Lung (tissue), 12 donors: ENCODE measurements around the gene RMDN2. TPM values are rescaled to one million over a fixed set of nuclear protein-coding genes. Genes with fewer than 3 reads are reported as not detected.

Source experiments
- ATAC-seq: fragments of 200-7000 bp; cut with Tn5 transposase; one replicate; pipeline ENCODE4 v1.9.1; 2020; ENCODE audit warnings: moderate number of reproducible peaks; ENCODE audit not compliant: insufficient read depth, low FRiP score
- DNase-seq, 3 donors: peaks; one replicate each; pipeline ENCODE4 v3.0.0-alpha.2; 2013 to 2017
- H3K27ac ChIP-seq, 2 donors: one replicate each; pipeline ENCODE4 v1.5.1; 2013; ENCODE audit warnings: mild to moderate bottlenecking in 2 of 2, moderate library complexity in 2 of 2, control low read depth in 1 of 2, inconsistent platforms in 1 of 2, low read depth in 1 of 2, low read length in 1 of 2
- H3K27me3 ChIP-seq, 3 donors: one replicate each; pipeline ENCODE4 v1.5.1; 2013; ENCODE audit warnings: low read length in 2 of 3; ENCODE audit not compliant: control insufficient read depth in 3 of 3, insufficient read depth in 3 of 3
- H3K36me3 ChIP-seq, 4 donors: one replicate each; pipeline ENCODE4 v1.5.1; 2013; ENCODE audit warnings: low read length in 4 of 4, mild to moderate bottlenecking in 1 of 4, moderate library complexity in 1 of 4; ENCODE audit not compliant: control insufficient read depth in 4 of 4, insufficient read depth in 4 of 4
- H3K4me1 ChIP-seq, 5 donors: one replicate each; pipeline ENCODE4 v1.5.1; 2013; ENCODE audit warnings: low read length in 5 of 5, mild to moderate bottlenecking in 2 of 5, moderate library complexity in 1 of 5; ENCODE audit not compliant: control insufficient read depth in 5 of 5, insufficient read depth in 5 of 5
- H3K4me3 ChIP-seq: one replicate; pipeline ENCODE4 v1.5.1; 2013; ENCODE audit warnings: mild to moderate bottlenecking, control low read depth, moderate library complexity
- H3K9ac ChIP-seq, 2 donors: one replicate each; pipeline ENCODE4 v1.5.1; 2013; ENCODE audit warnings: low read length in 2 of 2, control low read depth in 1 of 2; ENCODE audit not compliant: insufficient read depth in 1 of 2
- H3K9me3 ChIP-seq, 4 donors: one replicate each; pipeline ENCODE4 v1.5.1; 2013; ENCODE audit warnings: low read length in 3 of 4, mild to moderate bottlenecking in 1 of 4, moderate library complexity in 1 of 4; ENCODE audit not compliant: control insufficient read depth in 4 of 4, insufficient read depth in 3 of 4
- WGBS, 2 donors: extraction: QIAGEN DNeasy Blood & Tissue Kit; methylation state at CpG; one replicate each; pipeline ENCODE4 v1.1.7; 2013; 5-methylcytosine and 5-hydroxymethylcytosine counted together
- polyA plus RNA-seq, 2 donors: library from polyadenylated mRNA; stranded (reverse); fragments of 200-250 nt; gene quantifications; one replicate each; pipeline ENCODE4 v1.2.1, GENCODE V29; 2013
- total RNA-seq, 2 donors: library from RNA; depleted of rRNA in 1 of 2; stranded (reverse); fragments of >200 nt in 1 of 2; gene quantifications; one replicate each; pipeline ENCODE4 v1.2.1, GENCODE V29; 2014 to 2021
- TF ChIP-seq, protein P1 (sequence below): IDR thresholded peaks from 2 replicates; pipeline ENCODE4 v1.5.1; 2012; ENCODE audit warnings: mild to moderate bottlenecking; ENCODE audit errors: control extremely low read depth, extremely low read depth
- donor health status: control.
- donor health status: control.
- donor health status: Bipolar disorder and iron deficiency.
- donor health status: healthy.
- donor health status: DM: yes; HTN: yes; CAD: no.

The RMDN2 gene
- total and polyA plus RNA-seq, 4 donors: 7.7 to 37.9 (median 18.3) TPM

DNA sequence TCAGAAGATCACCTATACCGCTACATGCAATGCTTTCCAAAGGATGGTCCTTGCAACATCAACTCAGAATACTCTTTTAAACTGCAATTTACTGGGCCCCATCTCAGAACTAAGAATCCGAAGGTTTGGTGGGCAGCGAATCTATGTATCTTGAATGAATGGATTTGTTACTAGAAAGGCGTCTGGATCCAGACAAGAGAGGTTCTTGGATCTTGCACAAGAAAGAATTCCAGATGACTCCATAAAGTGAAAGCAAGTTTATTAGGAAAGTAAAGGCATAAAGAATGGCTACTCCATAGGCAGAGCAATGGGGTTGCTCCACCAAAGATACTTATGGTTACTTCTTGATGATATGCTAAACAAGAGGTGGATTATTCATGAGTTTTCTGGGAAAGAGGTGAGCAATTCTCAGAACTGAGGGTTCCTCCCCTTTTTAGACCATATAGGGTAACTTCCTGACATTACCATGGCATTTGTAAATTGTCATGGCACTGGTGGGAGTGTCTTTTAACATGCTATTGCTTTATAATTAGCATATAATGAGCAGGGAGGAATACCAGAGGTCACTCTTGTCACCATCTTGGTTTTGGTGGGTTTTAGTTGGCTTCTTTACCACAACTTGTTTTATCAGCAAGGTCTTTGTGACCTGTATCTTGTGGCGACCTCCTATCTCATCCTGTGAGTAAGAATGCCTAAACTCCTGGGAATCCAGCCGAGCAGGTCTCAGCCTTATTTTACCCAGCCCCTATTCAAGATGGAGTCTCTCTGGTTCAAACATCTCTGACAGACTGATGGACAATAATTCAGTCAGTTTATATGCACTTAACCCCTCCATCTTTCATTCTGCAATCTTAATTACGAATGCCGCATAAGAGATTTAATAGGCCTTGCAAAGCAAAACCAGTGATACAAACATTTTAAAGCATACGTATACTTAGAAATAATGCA is 7.5 kb upstream of the RMDN2 start:
- ATAC-seq (no peak), DNase-seq (no peak)
- Histone ChIP-seq H3K9ac (no peak overlapping the region), H3K36me3 (no peaks in the 10 kb centered on the region), H3K4me1 (peaks cover 1 to 42% (median 18%) of the 10 kb centered on the region in 5 donors), H3K9me3 (no peaks in the 10 kb centered on the region), H3K27me3 (no peaks in the 10 kb centered on the region), H3K27ac (peak overlapping the region in 1 of 2 donors; percentile 22), H3K4me3 (no peak overlapping the region)
- TF ChIP-seq, protein P1, sequence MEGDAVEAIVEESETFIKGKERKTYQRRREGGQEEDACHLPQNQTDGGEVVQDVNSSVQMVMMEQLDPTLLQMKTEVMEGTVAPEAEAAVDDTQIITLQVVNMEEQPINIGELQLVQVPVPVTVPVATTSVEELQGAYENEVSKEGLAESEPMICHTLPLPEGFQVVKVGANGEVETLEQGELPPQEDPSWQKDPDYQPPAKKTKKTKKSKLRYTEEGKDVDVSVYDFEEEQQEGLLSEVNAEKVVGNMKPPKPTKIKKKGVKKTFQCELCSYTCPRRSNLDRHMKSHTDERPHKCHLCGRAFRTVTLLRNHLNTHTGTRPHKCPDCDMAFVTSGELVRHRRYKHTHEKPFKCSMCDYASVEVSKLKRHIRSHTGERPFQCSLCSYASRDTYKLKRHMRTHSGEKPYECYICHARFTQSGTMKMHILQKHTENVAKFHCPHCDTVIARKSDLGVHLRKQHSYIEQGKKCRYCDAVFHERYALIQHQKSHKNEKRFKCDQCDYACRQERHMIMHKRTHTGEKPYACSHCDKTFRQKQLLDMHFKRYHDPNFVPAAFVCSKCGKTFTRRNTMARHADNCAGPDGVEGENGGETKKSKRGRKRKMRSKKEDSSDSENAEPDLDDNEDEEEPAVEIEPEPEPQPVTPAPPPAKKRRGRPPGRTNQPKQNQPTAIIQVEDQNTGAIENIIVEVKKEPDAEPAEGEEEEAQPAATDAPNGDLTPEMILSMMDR: no peak
- WGBS, 2 donors: 94 to 97% methylated on average over 9 of the region's 9 CpGs

GRCh38 chr2:37918742-37919186 is 6.3 kb upstream of the RMDN2 start:
- TF ChIP-seq, protein P1: no peak
- Histone ChIP-seq H3K9ac (no peak overlapping the region), H3K27me3 (no peaks in the 10 kb centered on the region), H3K9me3 (no peaks in the 10 kb centered on the region), H3K27ac (no peak overlapping the region), H3K4me3 (no peak overlapping the region), H3K36me3 (no peaks in the 10 kb centered on the region), H3K4me1 (peaks cover 1 to 42% (median 18%) of the 10 kb centered on the region in 5 donors)
- ATAC-seq (no peak), DNase-seq (peak in 2 of 3 donors; percentile 23 to 37)

DNA sequence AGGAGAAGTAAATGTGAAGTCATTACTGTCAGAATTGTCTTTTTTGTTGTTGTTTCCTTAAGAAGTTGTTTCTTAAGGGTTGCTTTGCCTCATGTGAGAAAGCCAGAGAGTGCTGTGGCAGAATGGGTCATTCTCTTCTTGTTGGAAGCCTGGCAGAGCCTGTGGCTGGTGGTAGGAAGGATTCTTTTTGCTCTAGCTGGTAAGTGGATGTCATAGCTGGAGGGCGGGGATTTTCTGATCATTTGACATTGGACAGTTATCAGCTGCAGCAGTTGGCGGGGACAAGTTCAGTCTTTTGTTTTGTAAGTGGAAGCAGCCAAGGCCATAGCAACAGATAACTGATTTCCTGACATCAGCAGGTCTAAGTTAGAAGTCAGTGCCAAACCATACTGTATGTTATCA is 5.5 kb upstream of the RMDN2 start:
- ATAC-seq: no peak
- no peaks in the 10 kb centered on the region for H3K9me3 ChIP-seq
- TF ChIP-seq, protein P1: no peak
- H3K36me3 ChIP-seq: no peaks in the 10 kb centered on the region
- 70 to 86% methylated on average over 2 of the region's 2 CpGs for WGBS, 2 donors
- DNase-seq: peak; percentile 83 to 93 (median 85)
- H3K4me1 ChIP-seq: peaks cover 1 to 44% (median 18%) of the 10 kb centered on the region in 5 donors
- no peak overlapping the region for H3K9ac ChIP-seq
- H3K27me3 ChIP-seq: no peaks in the 10 kb centered on the region
- H3K27ac ChIP-seq: peak overlapping the region in 1 of 2 donors; percentile 57
- H3K4me3 ChIP-seq: no peak overlapping the region
